ENCODE data around the gene S100A1.
"Not testable (repeated sequence)": the region's sequence is repeated elsewhere in the genome, so short reads cannot be mapped to it uniquely, and the experiment has no call there.

The S100A1 gene
- long read RNA-seq = 0 reads

DNA sequence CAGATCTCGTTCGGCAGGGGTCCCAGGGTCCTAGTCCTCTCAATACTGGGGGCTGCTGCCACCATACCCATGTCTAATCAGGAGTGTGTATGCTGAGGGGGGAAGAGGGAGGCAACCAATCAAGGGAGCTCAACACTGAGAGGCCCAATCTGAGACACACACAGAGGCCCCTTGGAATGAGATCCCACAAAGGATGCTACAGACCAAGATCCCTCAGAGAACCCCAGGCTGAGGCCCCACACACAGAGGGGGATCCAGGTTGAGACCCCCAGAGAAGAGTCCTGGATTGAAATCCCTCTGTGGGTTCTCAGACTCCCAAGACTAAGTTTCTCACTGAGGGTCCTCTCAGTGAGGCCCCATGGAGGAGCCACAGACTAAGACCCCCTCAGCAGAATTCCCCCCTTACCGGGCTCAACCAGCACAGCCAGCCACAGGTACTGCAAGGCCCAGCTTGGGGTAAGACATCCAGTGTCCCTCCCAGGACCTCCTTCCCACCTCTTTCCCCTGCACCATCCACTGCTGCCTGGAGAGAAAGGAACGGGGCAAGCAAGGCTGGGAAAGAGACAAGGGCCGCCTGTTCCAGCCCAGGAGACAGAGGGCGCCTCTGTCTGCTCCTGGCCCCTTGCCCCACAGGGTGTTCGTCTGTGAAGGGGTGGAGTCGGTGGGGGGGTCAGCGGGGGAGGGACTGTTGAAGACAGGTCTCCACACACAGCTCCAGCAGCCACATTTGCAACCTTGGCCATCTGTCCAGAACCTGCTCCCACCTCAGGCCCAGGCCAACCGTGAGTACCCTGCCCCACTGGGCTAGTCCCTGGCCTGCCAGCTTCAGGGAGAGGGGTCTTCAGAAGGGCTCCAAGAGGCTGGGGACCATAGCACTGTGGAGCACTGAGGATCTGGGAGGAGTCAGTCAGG is at the start of gene S100A1:
TSS of gene S100A1 (plus strand) at position 720 of the 912 bp plus-strand sequence. CDS start 2,088 bp downstream, outside the sequence.
- Histone ChIP-seq H3K4me3 (replicated peaks; ENCODE audit: insufficient read depth, low read length) (no peak within 1 kb of the TSS), H3K27ac (replicated peaks) (no peak within 1 kb of the TSS), H3K27me3 (ENCODE audit: insufficient read depth, poor library complexity, severe bottlenecking) (no peaks in the 10 kb centered on the region)
- no peak for TF ChIP-seq GABPA (IDR thresholded peaks at IDR 0.05; ENCODE audit: low read depth)
- no peak for TF ChIP-seq CTCF (IDR thresholded peaks at IDR 0.05; ENCODE audit: insufficient read depth, low read length)
- TF ChIP-seq, protein P1, sequence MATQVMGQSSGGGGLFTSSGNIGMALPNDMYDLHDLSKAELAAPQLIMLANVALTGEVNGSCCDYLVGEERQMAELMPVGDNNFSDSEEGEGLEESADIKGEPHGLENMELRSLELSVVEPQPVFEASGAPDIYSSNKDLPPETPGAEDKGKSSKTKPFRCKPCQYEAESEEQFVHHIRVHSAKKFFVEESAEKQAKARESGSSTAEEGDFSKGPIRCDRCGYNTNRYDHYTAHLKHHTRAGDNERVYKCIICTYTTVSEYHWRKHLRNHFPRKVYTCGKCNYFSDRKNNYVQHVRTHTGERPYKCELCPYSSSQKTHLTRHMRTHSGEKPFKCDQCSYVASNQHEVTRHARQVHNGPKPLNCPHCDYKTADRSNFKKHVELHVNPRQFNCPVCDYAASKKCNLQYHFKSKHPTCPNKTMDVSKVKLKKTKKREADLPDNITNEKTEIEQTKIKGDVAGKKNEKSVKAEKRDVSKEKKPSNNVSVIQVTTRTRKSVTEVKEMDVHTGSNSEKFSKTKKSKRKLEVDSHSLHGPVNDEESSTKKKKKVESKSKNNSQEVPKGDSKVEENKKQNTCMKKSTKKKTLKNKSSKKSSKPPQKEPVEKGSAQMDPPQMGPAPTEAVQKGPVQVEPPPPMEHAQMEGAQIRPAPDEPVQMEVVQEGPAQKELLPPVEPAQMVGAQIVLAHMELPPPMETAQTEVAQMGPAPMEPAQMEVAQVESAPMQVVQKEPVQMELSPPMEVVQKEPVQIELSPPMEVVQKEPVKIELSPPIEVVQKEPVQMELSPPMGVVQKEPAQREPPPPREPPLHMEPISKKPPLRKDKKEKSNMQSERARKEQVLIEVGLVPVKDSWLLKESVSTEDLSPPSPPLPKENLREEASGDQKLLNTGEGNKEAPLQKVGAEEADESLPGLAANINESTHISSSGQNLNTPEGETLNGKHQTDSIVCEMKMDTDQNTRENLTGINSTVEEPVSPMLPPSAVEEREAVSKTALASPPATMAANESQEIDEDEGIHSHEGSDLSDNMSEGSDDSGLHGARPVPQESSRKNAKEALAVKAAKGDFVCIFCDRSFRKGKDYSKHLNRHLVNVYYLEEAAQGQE (IDR thresholded peaks at IDR 0.05; ENCODE audit: insufficient replicate concordance, low read depth) = no peak
- no peak for DNase-seq (ENCODE audit: low read depth in 1 of 2, low spot score in 1 of 2)

DNA sequence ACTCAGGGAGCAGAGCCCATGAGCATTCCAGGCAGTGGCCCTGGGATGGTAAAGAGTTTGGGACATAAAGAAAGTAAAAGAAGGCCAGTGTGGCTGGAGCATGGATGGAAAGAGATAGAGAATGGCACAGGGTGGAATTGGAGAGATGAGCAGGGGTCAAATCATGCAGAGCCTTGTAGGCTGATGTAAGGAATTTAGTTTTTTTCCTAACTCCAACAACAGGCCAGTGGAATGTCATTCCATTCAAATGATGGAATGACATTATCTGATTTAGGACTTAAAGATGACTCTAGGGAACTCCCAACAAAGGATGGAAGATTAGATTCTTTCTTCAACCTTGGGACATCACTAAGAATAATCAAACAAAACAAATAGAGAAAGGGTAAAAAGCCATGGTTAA is 49.7 kb upstream of the S100A1 start:
- Histone ChIP-seq H3K27me3 (ENCODE audit: insufficient read depth, poor library complexity, severe bottlenecking) (peaks cover 9% of the 10 kb centered on the region), H3K27ac (replicated peaks) (no peak overlapping the region), H3K4me3 (replicated peaks; ENCODE audit: insufficient read depth, low read length) (no peak overlapping the region)
- DNase-seq (ENCODE audit: low read depth in 1 of 2, low spot score in 1 of 2) = no peak
- TF ChIP-seq SPI1 (IDR thresholded peaks at IDR 0.05; ENCODE audit: borderline replicate concordance, low read depth) = no peak
- TF ChIP-seq CTCF (IDR thresholded peaks at IDR 0.05; ENCODE audit: insufficient read depth, low read length) = no peak
- TF ChIP-seq GABPA (IDR thresholded peaks at IDR 0.05; ENCODE audit: low read depth) = no peak

GRCh38 chr1:153578936-153579335 is 49.3 kb upstream of the S100A1 start:
- no peak overlapping the region for H3K27ac ChIP-seq (replicated peaks)

DNA sequence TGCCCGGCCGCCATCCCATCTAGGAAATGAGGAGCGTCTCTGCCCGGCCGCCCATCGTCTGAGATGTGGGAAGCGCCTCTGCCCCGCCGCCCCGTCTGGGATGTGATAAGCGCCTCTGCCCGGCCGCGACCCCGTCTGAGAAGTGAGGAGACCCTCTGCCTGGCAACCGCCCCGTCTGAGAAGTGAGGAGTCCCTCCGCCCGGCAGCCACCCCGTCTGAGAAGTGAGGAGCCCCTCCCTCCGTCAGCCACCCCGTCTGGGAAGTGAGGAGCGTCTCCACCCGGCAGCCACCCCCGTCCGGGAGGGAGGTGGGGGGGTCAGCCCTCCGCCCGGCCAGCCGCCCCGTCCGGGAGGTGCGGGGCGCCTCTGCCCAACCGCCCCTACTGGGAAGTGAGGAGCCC is 45.4 kb upstream of the S100A1 start:
- H3K27me3 ChIP-seq (ENCODE audit: insufficient read depth, poor library complexity, severe bottlenecking); H3K27ac ChIP-seq (replicated peaks); DNase-seq (ENCODE audit: low read depth in 1 of 2, low spot score in 1 of 2); H3K4me3 ChIP-seq (replicated peaks; ENCODE audit: insufficient read depth, low read length): not testable (repeated sequence)

More at GRCh38 chr1:153578936-153579335, 49.3 kb upstream of the S100A1 start:
- Histone ChIP-seq H3K27me3 (ENCODE audit: insufficient read depth, poor library complexity, severe bottlenecking) (peaks cover 9% of the 10 kb centered on the region), H3K4me3 (replicated peaks; ENCODE audit: insufficient read depth, low read length) (no peak overlapping the region)
- no peak for DNase-seq (ENCODE audit: low read depth in 1 of 2, low spot score in 1 of 2)
- TF ChIP-seq, protein P1 (IDR thresholded peaks at IDR 0.05; ENCODE audit: insufficient replicate concordance, low read depth) = no peak
- no peak for TF ChIP-seq CTCF (IDR thresholded peaks at IDR 0.05; ENCODE audit: insufficient read depth, low read length)
- no peak for TF ChIP-seq GABPA (IDR thresholded peaks at IDR 0.05; ENCODE audit: low read depth)
- no peak for TF ChIP-seq SPI1 (IDR thresholded peaks at IDR 0.05; ENCODE audit: borderline replicate concordance, low read depth)
- TF ChIP-seq POLR2AphosphoS5 (IDR thresholded peaks at IDR 0.05; ENCODE audit: low read depth) = no peak

DNA sequence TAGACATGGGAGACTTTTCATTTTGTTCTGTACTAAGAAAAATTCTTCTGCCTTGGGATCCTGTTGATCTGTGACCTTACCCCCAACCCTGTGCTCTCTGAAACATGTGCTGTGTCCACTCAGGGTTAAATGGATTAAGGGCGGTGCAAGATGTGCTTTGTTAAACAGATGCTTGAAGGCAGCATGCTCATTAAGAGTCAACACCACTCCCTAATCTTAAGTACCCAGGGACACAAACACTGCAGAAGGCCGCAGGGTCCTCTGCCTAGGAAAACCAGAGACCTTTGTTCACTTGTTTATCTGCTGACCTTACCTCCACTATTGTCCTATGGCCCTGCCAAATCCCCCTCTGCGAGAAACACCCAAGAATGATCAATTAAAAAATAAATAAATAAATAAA is 44.7 kb upstream of the S100A1 start:
- not testable (repeated sequence) for H3K4me3 ChIP-seq (replicated peaks; ENCODE audit: insufficient read depth, low read length); H3K27ac ChIP-seq (replicated peaks); DNase-seq (ENCODE audit: low read depth in 1 of 2, low spot score in 1 of 2)

More for the DNA sequence above, 44.7 kb upstream of the S100A1 start:
- H3K27me3 ChIP-seq (ENCODE audit: insufficient read depth, poor library complexity, severe bottlenecking) = not testable (repeated sequence)
